ENCODE measurements around the gene CCDC74A.
"Not testable (repeated sequence)": the region's sequence is repeated elsewhere in the genome, so short reads cannot be mapped to it uniquely, and the experiment has no call there.

The CCDC74A gene

GRCh38 chr2:131535951-131536826 lies 8.5 kb downstream of the CCDC74A start:
- not testable (repeated sequence) for H3K36me3 ChIP-seq (ENCODE audit: control insufficient read depth, insufficient read depth, low read length)

GRCh38 chr2:131536841-131537240 lies 9.2 kb downstream of the CCDC74A start:
- not testable (repeated sequence) for H3K36me3 ChIP-seq (ENCODE audit: control insufficient read depth, insufficient read depth, low read length); H3K4me3 ChIP-seq (ENCODE audit: low read length); H3K9me3 ChIP-seq (ENCODE audit: control insufficient read depth, low read length); H3K27me3 ChIP-seq (ENCODE audit: control insufficient read depth, insufficient read depth, low read length); H3K4me1 ChIP-seq (ENCODE audit: control insufficient read depth, insufficient read depth, low read length); H3K9ac ChIP-seq (ENCODE audit: low read length)

More at GRCh38 chr2:131535951-131536826, 8.5 kb downstream of the CCDC74A start:
- H3K9me3 ChIP-seq (ENCODE audit: control insufficient read depth, low read length); H3K4me3 ChIP-seq (ENCODE audit: low read length); H3K27me3 ChIP-seq (ENCODE audit: control insufficient read depth, insufficient read depth, low read length); H3K4me1 ChIP-seq (ENCODE audit: control insufficient read depth, insufficient read depth, low read length); H3K9ac ChIP-seq (ENCODE audit: low read length): not testable (repeated sequence)

GRCh38 chr2:131538856-131539255 lies 11.2 kb downstream of the CCDC74A start:
- H3K9me3 ChIP-seq (ENCODE audit: control insufficient read depth, low read length); H3K9ac ChIP-seq (ENCODE audit: low read length); H3K36me3 ChIP-seq (ENCODE audit: control insufficient read depth, insufficient read depth, low read length): not testable (repeated sequence)

GRCh38 chr2:131542438-131543384 lies 15.0 kb downstream of the CCDC74A start:
- Histone ChIP-seq H3K9me3 (ENCODE audit: control insufficient read depth, low read length) (no peaks in the 10 kb centered on the region), H3K27me3 (ENCODE audit: control insufficient read depth, insufficient read depth, low read length) (no peaks in the 10 kb centered on the region), H3K36me3 (ENCODE audit: control insufficient read depth, insufficient read depth, low read length) (no peaks in the 10 kb centered on the region), H3K4me1 (ENCODE audit: control insufficient read depth, insufficient read depth, low read length) (no peaks in the 10 kb centered on the region), H3K9ac (ENCODE audit: low read length) (no peak overlapping the region), H3K4me3 (ENCODE audit: low read length) (no peak overlapping the region)

More at GRCh38 chr2:131538856-131539255, 11.2 kb downstream of the CCDC74A start:
- not testable (repeated sequence) for H3K27me3 ChIP-seq (ENCODE audit: control insufficient read depth, insufficient read depth, low read length); H3K4me3 ChIP-seq (ENCODE audit: low read length); H3K4me1 ChIP-seq (ENCODE audit: control insufficient read depth, insufficient read depth, low read length)

GRCh38 chr2:131543385-131543891 lies 15.8 kb downstream of the CCDC74A start:
- Histone ChIP-seq H3K4me1 (ENCODE audit: control insufficient read depth, insufficient read depth, low read length) (no peaks in the 10 kb centered on the region), H3K4me3 (ENCODE audit: low read length) (no peak overlapping the region), H3K9me3 (ENCODE audit: control insufficient read depth, low read length) (no peaks in the 10 kb centered on the region), H3K27me3 (ENCODE audit: control insufficient read depth, insufficient read depth, low read length) (no peaks in the 10 kb centered on the region), H3K36me3 (ENCODE audit: control insufficient read depth, insufficient read depth, low read length) (no peaks in the 10 kb centered on the region), H3K9ac (ENCODE audit: low read length) (no peak overlapping the region)

GRCh38 chr2:131544006-131544812 lies 16.5 kb downstream of the CCDC74A start:
- not testable (repeated sequence) for H3K9ac ChIP-seq (ENCODE audit: low read length); H3K4me1 ChIP-seq (ENCODE audit: control insufficient read depth, insufficient read depth, low read length); H3K9me3 ChIP-seq (ENCODE audit: control insufficient read depth, low read length); H3K36me3 ChIP-seq (ENCODE audit: control insufficient read depth, insufficient read depth, low read length); H3K27me3 ChIP-seq (ENCODE audit: control insufficient read depth, insufficient read depth, low read length); H3K4me3 ChIP-seq (ENCODE audit: low read length)

- not testable (repeated sequence) for H3K9ac ChIP-seq (ENCODE audit: low read length); H3K9me3 ChIP-seq (ENCODE audit: control insufficient read depth, low read length); H3K4me1 ChIP-seq (ENCODE audit: control insufficient read depth, insufficient read depth, low read length); H3K36me3 ChIP-seq (ENCODE audit: control insufficient read depth, insufficient read depth, low read length); H3K4me3 ChIP-seq (ENCODE audit: low read length); H3K27me3 ChIP-seq (ENCODE audit: control insufficient read depth, insufficient read depth, low read length)
Observed at GRCh38 chr2:131544813-131545165, 17.1 kb downstream of the CCDC74A start.

GRCh38 chr2:131552871-131553270 lies 25.2 kb downstream of the CCDC74A start:
- H3K27me3 ChIP-seq (ENCODE audit: control insufficient read depth, insufficient read depth, low read length): no peaks in the 10 kb centered on the region
- no peaks in the 10 kb centered on the region for H3K4me1 ChIP-seq (ENCODE audit: control insufficient read depth, insufficient read depth, low read length)
- H3K36me3 ChIP-seq (ENCODE audit: control insufficient read depth, insufficient read depth, low read length): no peaks in the 10 kb centered on the region
- no peaks in the 10 kb centered on the region for H3K9me3 ChIP-seq (ENCODE audit: control insufficient read depth, low read length)
- H3K4me3 ChIP-seq (ENCODE audit: low read length): no peak overlapping the region
- H3K9ac ChIP-seq (ENCODE audit: low read length): no peak overlapping the region

- no peaks in the 10 kb centered on the region for H3K36me3 ChIP-seq (ENCODE audit: control insufficient read depth, insufficient read depth, low read length)
- H3K4me1 ChIP-seq (ENCODE audit: control insufficient read depth, insufficient read depth, low read length): no peaks in the 10 kb centered on the region
- H3K9ac ChIP-seq (ENCODE audit: low read length): no peak overlapping the region
- no peak overlapping the region for H3K4me3 ChIP-seq (ENCODE audit: low read length)
- no peaks in the 10 kb centered on the region for H3K9me3 ChIP-seq (ENCODE audit: control insufficient read depth, low read length)
- H3K27me3 ChIP-seq (ENCODE audit: control insufficient read depth, insufficient read depth, low read length): no peaks in the 10 kb centered on the region
Observed at GRCh38 chr2:131556998-131557397, 29.3 kb downstream of the CCDC74A start.

- Histone ChIP-seq H3K4me1 (ENCODE audit: control insufficient read depth, insufficient read depth, low read length) (no peaks in the 10 kb centered on the region), H3K27me3 (ENCODE audit: control insufficient read depth, insufficient read depth, low read length) (no peaks in the 10 kb centered on the region), H3K9me3 (ENCODE audit: control insufficient read depth, low read length) (no peaks in the 10 kb centered on the region), H3K36me3 (ENCODE audit: control insufficient read depth, insufficient read depth, low read length) (no peaks in the 10 kb centered on the region), H3K4me3 (ENCODE audit: low read length) (no peak overlapping the region), H3K9ac (ENCODE audit: low read length) (no peak overlapping the region)
Observed at GRCh38 chr2:131557558-131558321, 30.1 kb downstream of the CCDC74A start.

- H3K4me1 ChIP-seq (ENCODE audit: control insufficient read depth, insufficient read depth, low read length): no peaks in the 10 kb centered on the region
- no peak overlapping the region for H3K4me3 ChIP-seq (ENCODE audit: low read length)
- no peaks in the 10 kb centered on the region for H3K9me3 ChIP-seq (ENCODE audit: control insufficient read depth, low read length)
- H3K9ac ChIP-seq (ENCODE audit: low read length): no peak overlapping the region
- H3K27me3 ChIP-seq (ENCODE audit: control insufficient read depth, insufficient read depth, low read length): no peaks in the 10 kb centered on the region
- H3K36me3 ChIP-seq (ENCODE audit: control insufficient read depth, insufficient read depth, low read length): no peaks in the 10 kb centered on the region
Observed at GRCh38 chr2:131566371-131566770, 38.7 kb downstream of the CCDC74A start.

Data from mucosa of stomach (tissue), 1 donor.